ENCODE measurements around the gene PRR29.

The PRR29 gene

DNA sequence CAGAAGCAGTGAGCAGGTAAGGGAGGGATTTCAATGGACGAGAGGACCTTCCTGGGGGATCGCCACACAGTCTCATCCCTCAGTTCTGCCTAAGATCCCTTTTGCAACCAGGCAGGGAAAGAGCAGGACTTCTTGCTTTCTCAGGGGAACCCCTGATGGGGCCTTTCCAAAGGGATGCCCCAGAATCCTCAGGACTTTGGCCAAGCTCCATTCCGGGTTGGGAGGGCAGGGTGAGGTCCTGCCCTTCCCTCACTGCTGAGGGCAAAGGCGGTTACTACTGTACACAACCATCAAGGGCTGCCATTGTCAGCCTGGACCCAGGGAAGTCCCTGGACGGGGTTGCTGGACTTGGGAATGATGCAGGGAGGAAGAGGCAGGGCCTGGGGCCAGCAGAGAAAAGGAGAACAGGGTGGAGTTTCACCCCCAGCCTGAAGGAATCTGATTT is 9.7 kb downstream of the PRR29 start:
- TF ChIP-seq, protein P1, sequence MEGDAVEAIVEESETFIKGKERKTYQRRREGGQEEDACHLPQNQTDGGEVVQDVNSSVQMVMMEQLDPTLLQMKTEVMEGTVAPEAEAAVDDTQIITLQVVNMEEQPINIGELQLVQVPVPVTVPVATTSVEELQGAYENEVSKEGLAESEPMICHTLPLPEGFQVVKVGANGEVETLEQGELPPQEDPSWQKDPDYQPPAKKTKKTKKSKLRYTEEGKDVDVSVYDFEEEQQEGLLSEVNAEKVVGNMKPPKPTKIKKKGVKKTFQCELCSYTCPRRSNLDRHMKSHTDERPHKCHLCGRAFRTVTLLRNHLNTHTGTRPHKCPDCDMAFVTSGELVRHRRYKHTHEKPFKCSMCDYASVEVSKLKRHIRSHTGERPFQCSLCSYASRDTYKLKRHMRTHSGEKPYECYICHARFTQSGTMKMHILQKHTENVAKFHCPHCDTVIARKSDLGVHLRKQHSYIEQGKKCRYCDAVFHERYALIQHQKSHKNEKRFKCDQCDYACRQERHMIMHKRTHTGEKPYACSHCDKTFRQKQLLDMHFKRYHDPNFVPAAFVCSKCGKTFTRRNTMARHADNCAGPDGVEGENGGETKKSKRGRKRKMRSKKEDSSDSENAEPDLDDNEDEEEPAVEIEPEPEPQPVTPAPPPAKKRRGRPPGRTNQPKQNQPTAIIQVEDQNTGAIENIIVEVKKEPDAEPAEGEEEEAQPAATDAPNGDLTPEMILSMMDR (IDR thresholded peaks at IDR 0.05): no peak

DNA sequence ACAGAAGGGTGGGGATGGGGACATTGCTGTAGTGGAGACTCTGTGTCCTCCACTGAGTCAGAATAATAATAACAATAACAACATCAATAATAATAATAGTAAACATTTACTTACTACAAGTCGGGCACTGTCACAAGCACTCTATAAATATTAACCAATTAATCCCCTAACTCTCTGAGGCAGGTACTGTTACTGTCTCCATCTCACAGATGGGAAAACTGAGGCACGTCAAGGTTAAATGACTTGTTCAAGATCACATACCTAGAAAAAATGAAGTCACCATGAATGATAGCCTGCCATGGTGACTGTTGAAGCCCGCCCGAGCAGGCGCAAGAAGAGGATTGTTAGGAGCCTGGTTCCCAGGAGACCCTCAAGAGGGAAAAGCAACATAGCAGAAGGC is 10.2 kb downstream of the PRR29 start:
- TF ChIP-seq, protein P1 (IDR thresholded peaks at IDR 0.05): no peak

DNA sequence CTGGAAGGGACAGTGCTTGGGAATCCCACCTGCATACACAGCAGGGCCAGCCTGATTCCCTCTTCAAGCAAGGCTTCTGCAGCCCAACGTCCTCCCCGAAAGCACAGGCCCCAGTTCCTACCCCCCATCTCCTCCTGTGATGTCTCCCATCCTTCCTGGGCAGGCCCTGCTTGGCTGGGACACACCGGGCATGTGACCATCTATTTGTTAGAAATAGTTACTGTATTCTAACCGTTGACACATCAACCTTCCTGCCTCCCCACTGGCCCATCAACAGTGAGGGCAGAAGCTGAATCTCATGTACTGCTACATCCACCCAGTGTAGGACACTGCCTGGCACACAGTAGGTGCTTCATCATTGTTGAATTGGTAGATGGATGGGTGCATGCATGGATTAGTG is 10.7 kb downstream of the PRR29 start:
- TF ChIP-seq, protein P1 (IDR thresholded peaks at IDR 0.05): no peak

DNA sequence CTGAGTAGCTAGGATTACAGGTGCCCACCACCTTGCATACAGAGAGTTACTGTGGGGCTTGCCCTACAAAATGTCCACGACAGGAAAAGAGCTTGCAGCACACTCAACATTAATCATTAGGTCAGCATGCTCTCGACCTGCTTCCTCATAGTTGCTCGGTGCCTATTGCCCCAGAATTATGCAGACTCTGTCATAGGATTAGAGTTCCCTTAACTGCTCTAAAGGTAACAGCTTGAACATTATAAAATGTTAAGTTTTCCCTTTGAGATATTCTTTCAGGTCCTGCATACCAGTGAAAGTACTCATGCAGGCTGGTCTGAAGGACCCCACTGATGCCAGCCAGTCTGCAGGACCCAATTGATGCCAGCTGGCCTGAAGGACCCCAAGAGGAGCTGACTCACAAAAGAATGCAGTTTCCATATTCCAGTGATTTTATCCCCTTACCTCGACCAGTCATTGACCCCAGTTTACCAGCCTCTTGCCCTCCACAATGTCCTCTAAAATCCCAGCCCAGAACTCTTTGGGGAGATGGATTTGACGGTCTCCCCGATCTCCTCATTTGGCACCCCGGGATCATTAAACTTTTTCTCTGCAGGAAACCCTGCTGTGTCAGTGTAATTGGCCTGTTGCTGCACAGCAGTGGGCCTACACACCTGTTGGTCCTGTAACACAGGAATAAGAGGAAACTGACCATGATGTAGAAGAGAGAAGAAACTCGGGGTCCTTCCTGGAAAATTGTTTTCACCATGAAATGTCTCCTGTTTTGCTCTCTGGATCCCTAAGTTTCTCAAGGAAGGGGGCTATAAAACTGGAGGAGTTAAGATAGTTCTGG is 11.6 kb downstream of the PRR29 start:
- TF ChIP-seq, protein P1 (IDR thresholded peaks at IDR 0.05): no peak

DNA sequence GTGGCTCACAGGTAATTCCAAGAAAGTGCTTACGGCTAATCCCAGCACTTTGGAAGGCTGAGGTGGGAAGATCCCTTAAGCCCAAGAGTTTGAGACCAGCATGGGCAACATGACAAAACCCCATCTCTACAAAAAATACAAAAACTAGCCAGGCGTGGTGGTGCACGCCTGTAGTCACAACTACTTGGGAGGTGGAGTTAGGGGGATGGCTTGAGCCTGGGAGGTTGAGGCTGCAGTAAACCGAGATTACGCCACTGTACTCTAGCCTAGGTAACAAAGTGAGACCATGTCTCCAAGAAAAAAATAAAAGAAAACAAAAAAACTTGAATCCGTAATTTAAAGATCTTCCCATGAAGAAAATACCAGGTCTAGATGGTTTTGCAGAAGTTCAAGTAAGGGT is 17.3 kb downstream of the PRR29 start:
- TF ChIP-seq, protein P1 (IDR thresholded peaks at IDR 0.05): no peak

DNA sequence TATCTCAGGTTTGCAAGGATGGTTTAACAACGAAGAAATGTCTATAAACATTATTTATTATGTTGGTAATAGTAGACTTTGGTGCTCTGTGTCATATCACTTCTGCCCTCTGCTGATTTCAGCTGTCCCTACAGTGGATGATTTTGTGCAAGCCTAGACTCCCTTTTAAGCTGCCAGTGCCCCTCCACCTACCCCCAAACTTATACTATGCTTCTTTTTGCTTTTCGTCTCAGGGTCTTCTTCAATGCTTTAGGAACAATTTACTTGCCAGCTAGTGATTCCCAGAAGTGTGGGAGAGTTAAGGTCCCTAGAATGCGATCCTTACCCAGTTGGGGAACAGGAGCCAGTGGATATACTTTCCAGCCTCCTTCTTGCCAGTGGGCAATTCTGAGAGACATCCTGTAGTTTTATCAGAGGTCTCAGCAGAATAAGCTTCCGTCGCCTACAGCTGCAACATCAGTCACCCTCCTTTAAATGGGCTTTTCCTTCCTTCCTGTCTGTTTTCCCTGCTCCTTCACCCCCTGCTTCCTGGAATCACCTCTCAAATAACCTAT is 18.2 kb downstream of the PRR29 start:
- TF ChIP-seq, protein P1 (IDR thresholded peaks at IDR 0.05): 0 out of 2 replicates have a peak, but pooled peaks have one; percentile 10

DNA sequence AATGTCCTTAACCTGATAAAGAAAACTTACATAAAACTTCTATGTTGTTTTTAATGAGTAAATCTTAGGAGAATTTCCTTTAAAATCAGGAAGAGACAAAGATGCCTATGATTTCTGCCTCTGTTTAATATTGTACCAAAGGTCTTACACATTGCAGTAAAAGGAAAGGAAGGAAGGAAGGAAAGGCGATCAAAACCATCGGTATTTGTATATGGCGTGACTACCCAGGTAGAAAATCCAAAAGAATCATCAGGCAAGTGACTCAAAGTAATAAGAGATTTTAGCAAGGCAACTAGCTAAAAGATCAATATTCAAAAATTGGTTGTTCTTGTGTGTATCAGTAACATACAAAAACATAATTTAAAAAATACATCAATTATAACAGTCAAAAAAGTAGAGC is 18.8 kb downstream of the PRR29 start:
- TF ChIP-seq, protein P1 (IDR thresholded peaks at IDR 0.05): no peak

Measured in LNCAP (cell line).